ENCODE measurements around the gene GMDS.

GMDS gene

GRCh38 chr6:1631251-1631650, 614.2 kb downstream of the GMDS start:
- DNase-seq: no peak

DNA sequence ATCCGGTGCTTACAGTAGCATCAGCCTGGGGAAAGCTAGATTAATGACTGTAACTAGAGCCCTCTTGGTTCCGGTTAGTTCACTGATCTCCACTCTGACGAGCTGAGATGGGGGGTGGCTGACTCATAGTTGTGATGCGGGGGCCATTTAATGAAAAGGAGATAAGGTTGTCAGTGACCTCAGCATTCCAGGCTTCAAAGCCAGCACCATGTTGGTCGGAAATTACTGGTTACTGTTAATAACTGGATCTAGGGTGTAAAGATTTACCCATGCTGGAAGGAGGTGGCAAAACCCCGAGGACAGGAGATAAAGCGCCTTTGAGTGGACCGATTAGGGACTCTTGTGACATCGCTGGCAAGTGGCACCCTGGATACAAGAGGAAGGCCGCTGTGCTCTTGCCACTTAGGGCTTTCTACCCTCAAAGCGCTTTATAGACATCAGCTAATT, 614.6 kb downstream of the GMDS start:
- no peak for DNase-seq

GRCh38 chr6:1630212-1630770, 615.1 kb downstream of the GMDS start:
- DNase-seq: no peak

- DNase-seq: no peak
These were observed 616.1 kb downstream of the GMDS start for GRCh38 chr6:1629316-1629715.

GRCh38 chr6:1627827-1628560, 617.4 kb downstream of the GMDS start:
- DNase-seq: no peak

- DNase-seq: no peak
These were observed 618.9 kb downstream of the GMDS start for GRCh38 chr6:1626481-1626880.

- no peak for DNase-seq
These were observed 619.5 kb downstream of the GMDS start for GRCh38 chr6:1625794-1626435.

GRCh38 chr6:1624851-1625781, 620.3 kb downstream of the GMDS start:
- no peak for DNase-seq

GRCh38 chr6:1624058-1624850, 621.2 kb downstream of the GMDS start:
- DNase-seq: no peak

- DNase-seq: no peak
These were observed 621.7 kb downstream of the GMDS start for GRCh38 chr6:1623769-1624057.

- no peak for DNase-seq
These were observed 622.3 kb downstream of the GMDS start for GRCh38 chr6:1622851-1623768.

DNA sequence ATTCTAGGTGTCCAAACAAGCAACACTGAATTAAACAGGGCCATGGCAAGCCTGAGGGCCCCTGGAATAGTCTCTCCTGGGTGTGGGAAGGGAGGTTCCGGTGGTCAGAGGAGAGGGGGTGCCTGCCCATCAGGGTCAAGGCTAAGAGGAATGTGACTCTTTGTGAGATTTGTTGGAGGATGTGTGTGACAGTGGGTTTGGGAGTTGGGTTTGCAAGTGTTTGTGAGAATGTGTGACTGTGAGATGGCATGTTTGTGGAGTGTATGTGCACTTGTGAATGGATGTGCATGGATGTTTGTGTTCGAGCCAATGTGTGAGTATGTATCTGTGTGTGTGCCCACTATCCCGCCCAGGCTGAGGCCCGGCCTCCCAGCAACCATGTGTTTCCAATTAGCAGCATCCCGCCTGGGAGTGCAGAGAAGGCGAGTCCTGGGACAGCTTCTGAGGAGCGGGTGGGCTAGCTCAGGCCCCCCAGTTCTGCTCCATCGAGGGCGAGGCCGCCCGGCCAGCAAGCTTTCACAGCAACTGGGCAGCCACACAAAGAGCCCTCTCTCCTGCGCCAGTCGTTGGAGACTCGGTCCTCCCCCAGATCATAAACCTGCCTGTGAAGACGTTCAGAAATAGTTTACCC, 623.1 kb downstream of the GMDS start:
- DNase-seq: no peak

DNA sequence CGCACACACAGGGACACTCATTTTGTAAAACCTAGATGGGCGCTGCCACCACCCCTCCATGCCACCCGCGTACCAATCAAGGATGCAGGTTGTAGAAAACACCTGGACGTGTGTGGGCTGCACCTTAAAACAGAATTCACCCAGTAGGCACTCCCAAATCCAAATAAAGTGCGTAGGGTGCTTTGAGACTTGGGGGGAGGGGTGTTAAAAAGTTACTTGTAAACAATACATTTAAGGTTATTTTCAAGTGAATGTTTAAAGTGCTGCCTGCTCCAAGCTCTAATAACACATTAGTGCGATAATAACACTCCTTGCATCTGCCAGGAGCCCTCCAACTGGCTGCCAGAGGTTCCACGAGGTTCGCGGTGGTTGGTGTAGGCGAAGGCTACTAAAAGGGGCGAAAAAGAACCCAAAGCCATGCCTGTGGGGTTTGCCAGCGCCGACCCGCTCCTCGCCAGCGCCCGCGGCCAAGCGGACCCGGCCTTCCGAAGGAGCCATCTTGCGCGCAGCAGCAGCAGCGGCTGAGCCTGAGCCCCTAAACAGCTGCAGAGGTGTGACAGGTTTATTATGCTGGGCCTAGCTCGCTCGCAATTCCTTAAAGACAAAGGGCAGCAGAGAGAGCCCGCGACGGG, 624.2 kb downstream of the GMDS start:
- DNase-seq: no peak

DNA sequence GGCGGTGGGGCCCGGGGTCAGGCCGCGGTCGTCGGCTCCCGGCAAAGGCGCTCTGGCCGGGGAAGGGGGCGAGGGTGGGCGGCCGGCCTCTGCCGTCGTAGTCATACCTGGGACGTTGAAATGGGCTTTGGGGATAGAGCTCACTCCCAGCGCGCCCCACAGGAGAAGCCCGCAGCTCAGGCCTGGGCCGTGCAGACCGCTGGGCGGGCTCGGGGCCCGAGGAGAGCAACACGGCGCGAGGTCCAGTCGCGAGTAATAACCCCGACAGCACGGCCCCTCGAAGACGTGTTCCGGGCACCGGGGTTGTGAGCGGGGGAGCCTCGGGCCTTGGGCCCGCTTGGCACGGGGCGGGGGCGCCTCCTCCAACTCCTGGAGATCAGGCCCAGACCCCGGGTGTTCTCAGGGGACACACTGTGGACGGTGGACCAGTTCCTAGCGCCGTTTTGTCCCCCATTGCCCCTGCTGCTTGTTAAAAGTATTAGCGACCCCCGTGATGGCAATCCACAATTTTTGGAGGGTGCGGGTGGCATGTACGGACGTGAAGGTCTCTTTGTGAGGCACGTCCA, 624.8 kb downstream of the GMDS start:
- no peak for DNase-seq

DNA sequence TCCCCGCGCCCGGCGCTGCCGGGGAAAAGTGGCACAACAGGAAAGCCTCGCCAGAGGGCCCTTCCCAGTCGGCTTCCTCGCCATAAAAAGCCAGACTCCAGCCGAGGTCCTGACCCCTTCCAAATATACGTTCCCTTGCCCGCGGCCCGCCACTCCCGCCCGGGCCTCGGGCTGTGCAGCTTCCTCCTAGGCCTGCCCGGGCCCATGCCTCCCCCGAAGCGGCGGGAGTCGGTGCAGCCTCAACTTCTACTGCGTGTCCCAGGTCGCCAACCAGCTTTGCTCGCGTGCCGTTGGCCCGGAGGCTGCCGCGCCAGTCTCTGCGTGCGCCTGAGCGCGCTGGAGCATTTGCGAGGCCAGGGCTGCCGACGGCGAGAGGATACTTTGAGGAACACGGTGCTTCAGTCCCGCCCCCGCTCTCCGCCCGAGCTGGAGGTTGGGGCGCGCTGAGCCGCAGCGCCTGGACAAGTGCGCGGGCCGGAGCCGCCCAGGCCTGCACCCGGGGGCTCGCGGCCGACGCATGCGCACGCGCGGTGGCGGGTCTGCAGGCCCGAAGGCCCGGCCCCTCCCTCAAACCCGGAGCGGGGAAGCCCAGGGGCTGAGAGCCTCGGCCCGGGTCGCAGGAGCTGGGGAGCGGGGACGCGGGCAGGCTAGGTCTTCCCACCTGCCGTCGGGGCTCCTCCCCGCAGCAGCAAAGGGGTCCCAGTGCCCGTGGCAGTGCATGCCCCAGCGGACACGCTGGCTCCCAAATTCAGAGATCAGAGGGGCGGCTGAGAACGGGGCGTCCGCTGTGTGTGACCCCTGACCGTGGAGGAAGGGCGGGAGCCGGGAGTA, 625.5 kb downstream of the GMDS start:
- DNase-seq: no peak

GRCh38 chr6:1619098-1619672, 626.2 kb downstream of the GMDS start:
- DNase-seq: no peak

DNA sequence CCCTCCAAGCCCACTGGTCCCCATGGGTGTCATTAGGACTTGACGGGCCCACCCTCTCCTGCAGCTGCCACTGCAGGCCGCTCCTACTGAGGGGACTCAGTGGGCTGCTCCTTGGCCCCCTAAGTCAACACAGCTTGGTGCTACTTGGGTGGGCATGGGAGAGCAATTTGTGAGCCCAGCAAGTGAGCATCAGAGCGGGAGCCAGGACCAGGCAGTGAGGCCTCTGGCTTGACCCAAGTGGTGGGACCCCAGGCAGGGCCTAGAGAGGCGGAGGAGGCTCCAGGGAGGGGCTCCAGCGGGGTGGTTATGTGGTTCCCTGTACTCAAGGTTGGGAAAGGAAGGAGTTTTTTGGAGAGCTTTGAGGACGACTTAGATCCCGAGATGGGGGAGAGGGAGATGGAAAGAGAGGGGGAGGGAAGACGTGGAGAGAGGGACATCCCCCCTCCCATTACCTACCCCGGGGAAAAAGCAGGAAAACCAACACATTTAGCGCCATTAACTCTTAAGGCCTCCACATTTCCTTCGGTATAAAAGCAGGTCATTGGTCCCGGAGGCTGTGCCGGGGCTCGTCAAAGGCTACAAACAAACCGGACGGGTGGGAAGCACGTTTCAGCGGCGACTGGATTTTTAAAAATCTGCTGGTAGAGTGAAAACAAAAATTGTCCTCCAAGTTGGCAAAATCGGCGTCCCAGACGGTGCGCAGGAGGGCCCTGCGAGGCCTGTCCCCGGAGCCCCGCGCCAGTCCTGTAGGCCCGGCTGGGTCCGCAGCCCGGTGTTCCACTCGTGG, 626.9 kb downstream of the GMDS start:
- DNase-seq: no peak
